ENCODE results near the gene ARSD. TPM values are rescaled to one million over a fixed set of nuclear protein-coding genes. Genes with fewer than 3 reads are reported as not detected.
"Not testable (repeated sequence)": the region's sequence is repeated elsewhere in the genome, so short reads cannot be mapped to it uniquely, and the experiment has no call there.

The ARSD gene
- total RNA-seq, 1 donor from 2014 or later, result 91.9 TPM

DNA sequence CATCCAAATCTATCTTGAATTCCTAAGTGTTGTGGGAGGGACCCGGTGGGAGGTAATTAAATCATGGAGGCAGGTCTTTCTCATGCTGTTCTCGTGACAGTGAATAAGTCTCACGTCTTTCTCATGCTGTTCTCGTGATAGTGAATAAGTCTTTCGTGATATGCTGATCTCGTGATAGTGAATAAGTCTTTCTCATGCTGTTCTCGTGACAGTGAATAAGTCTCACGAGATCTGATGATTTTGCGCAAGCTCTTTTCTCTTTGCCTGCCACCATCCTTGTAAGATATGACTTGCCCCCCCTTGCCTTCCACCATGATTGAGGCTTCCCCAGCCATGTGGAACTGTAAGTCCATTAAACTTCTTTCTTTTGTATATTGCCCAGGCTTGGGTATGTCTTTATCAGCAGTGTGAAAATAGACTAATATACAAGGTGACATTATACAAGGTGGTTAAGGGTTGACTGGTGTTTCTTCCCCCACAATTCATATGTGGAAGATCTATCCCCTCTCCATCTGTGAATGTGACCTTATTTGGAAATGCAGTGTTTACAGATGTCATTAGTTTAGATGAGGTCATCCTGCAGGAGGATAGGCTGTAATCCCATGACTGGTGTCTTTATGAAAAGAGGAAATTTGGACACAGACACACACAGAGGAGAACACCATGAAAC, 27.6 kb downstream of the ARSD start:
- no peak for DNase-seq (ENCODE audit: low spot score in 2 of 2)
- intact Hi-C loops (cut with DNase I), result no loop called here
- no peaks in the 10 kb centered on the region for H3K27me3 ChIP-seq
- no peak for TF ChIP-seq CTCF (IDR thresholded peaks at IDR 0.05)
- peaks cover 0 to 22% of the 10 kb centered on the region in 2 donors for H3K9me3 ChIP-seq
- H3K27ac ChIP-seq, result no peak overlapping the region
- H3K36me3 ChIP-seq, result peaks cover 3 to 8% of the 10 kb centered on the region in 2 donors
- H3K4me3 ChIP-seq, result no peak overlapping the region
- H3K4me1 ChIP-seq, result no peaks in the 10 kb centered on the region

DNA sequence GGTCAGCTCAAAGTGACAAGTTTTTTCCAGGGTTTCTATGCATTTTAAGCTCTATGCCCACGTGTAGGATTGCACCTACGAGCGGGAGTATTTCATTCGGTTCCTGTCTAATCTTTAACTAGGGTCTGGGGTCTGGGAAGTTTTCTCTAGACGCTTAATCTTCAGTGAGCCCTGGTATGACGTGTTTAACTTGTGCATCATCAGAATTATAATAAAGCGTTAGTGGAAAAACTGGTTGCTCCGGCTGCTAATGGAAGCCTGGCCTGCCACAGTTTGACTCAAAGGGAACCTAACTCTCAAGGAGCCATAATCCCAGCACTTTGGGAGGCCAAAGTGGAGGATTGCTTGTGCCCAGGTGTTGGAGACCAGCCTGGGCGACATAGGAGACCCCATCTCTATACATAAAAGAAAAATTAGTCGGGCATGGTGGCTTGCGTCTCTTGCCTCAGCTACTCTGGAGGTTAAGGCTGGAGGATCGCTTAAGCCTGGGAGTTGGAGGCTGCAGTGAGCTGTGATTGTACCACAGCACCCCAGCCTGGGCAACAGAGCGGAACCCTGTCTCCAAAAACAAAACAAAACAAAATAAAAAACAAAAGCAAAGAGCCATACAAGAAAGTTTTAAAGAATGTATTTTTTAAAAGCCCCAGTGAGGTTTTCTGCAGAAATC, 30.2 kb downstream of the ARSD start:
- TF ChIP-seq CTCF (IDR thresholded peaks at IDR 0.05), result no peak
- DNase-seq (ENCODE audit: low spot score in 2 of 2), result no peak
- intact Hi-C loops (cut with DNase I), result no loop called here
- Histone ChIP-seq H3K36me3 (no peaks in the 10 kb centered on the region), H3K9me3 (peaks cover 0 to 15% of the 10 kb centered on the region in 2 donors), H3K4me3 (no peak overlapping the region), H3K27me3 (no peaks in the 10 kb centered on the region), H3K4me1 (no peaks in the 10 kb centered on the region), H3K27ac (no peak overlapping the region)

DNA sequence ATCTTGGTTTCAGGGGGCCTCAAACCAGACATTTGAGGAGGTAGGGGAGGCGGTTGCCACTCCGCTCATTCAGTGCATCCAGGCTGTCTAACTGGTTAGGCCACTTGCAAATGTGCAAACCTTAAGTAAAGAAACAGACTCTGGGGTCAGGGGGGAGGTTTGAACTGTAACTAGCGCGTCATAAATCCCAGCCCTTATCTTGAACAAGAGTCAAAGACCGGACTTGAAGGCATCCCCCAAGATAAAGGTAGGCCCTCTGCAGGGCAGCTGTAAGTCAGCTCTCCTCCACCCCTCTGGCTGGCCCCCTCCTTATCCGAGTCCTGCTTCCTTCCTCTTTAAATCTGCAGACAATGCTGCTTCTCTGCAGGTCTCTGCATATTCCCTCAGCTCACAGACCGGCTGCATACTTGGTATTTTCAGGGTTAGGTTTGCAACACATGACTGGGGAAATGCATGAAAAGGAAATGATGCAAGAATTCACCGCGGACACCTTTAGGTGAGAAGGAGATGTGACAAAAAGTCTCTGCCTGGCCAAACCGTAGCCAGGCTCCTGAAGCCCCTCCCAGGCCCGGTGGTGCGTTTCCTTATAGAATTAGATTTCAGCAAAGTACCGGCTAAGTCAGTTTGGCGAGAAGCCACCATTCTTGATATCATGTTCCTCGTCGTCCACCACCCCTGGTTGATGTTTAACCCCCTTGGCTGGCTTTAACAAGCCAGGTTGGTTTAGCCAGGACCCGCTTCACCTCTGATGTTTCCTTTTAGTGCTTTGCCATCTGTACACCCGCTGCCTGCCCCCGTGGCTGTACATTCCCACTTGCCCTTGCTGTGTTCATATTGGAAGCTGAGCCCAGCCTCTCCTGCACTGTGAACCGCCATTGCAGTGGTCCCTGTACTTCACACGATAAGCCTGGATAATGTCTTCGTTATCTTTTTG, 31.2 kb downstream of the ARSD start:
- peak in 1 of 2 donors; percentile 42 for DNase-seq (ENCODE audit: low spot score in 2 of 2)

GRCh38 chrX:2897311-2897689, 31.8 kb downstream of the ARSD start:
- Histone ChIP-seq H3K4me3 (no peak overlapping the region), H3K27ac (no peak overlapping the region)
- no peak for DNase-seq (ENCODE audit: low spot score in 2 of 2)

More for the DNA sequence above, 31.2 kb downstream of the ARSD start:
- H3K4me3 ChIP-seq; H3K27me3 ChIP-seq; H3K27ac ChIP-seq; H3K36me3 ChIP-seq; H3K9me3 ChIP-seq; H3K4me1 ChIP-seq; intact Hi-C loops (cut with DNase I): not testable (repeated sequence)

GRCh38 chrX:2894885-2895292, 34.2 kb downstream of the ARSD start:
- Histone ChIP-seq H3K4me3 (no peak overlapping the region), H3K36me3 (no peaks in the 10 kb centered on the region), H3K27ac (no peak overlapping the region), H3K9me3 (no peaks in the 10 kb centered on the region), H3K4me1 (no peaks in the 10 kb centered on the region), H3K27me3 (no peaks in the 10 kb centered on the region)
- DNase-seq (ENCODE audit: low spot score in 2 of 2), result no peak
- intact Hi-C loops (cut with DNase I), result no loop called here
- TF ChIP-seq CTCF (IDR thresholded peaks at IDR 0.05), result no peak

More at GRCh38 chrX:2897311-2897689, 31.8 kb downstream of the ARSD start:
- Histone ChIP-seq H3K36me3 (no peaks in the 10 kb centered on the region), H3K4me1 (no peaks in the 10 kb centered on the region), H3K27me3 (no peaks in the 10 kb centered on the region), H3K9me3 (peaks cover 0 to 3% of the 10 kb centered on the region in 2 donors)
- no peak for TF ChIP-seq CTCF (IDR thresholded peaks at IDR 0.05)
- intact Hi-C loops (cut with DNase I), result no loop called here

All from ascending aorta (tissue), 2 donors.